GM12891 (cell line): ENCODE data around the gene TERB2.
"Not testable (repeated sequence)": the region's sequence is repeated elsewhere in the genome, so short reads cannot be mapped to it uniquely, and the experiment has no call there.

ENCODE experiments used
- POLR2A ChIP-seq: IDR thresholded peaks from 2 replicates; pipeline ENCODE4 v1.6.1; 2011; ENCODE audit warnings: low read depth, low read length, control low read depth
- POLR2AphosphoS5 ChIP-seq: IDR thresholded peaks from 2 replicates; pipeline ENCODE4 v1.6.1; 2011; ENCODE audit warnings: low read depth, low read length, control low read depth
- POU2F2 ChIP-seq: IDR thresholded peaks from 2 replicates; pipeline ENCODE4 v1.6.1; 2011; ENCODE audit warnings: low read depth, mild to moderate bottlenecking, control low read depth, low read length, moderate library complexity
- SPI1 ChIP-seq: IDR thresholded peaks from 2 replicates; pipeline ENCODE4 v1.6.1; 2011; ENCODE audit warnings: low read depth, low read length, control low read depth
- TAF1 ChIP-seq: IDR thresholded peaks from 2 replicates; pipeline ENCODE4 v1.6.1; 2011; ENCODE audit warnings: low read depth, low read length, control low read depth

DNA sequence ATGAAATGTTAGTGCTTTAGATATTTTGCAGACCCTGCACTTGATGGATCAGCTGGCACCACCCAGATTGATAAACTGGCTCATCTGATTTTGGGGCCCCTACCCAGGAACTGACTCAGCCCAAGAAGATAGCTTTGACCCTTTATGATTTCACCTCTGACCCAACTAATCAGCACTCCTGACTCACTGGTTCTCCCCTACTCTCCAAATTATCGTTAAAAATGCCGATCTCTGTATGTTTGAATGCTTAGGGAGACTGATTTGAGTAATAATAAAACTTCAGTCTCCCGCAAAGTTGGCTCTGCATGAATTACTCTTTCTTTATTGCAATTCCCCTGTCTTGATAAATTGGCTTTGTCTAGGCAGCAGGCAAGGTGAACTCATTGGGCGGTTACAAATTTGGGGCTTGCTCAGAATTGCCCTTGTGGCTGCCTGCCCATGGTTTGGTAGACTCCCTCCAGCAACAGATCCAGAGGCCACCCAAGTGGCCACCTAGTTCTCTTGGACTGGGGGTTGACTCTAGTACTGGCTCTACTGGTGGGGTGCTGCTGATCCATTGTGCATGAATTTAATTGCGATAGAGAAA lies 48.2 kb downstream of the TERB2 start:
- TF ChIP-seq POLR2A, POLR2AphosphoS5, SPI1, TAF1, POU2F2: not testable (repeated sequence)
